Spleen (tissue), 11 donors: ENCODE results near the gene MISP. TPM values are rescaled to one million over a fixed set of nuclear protein-coding genes. Genes with fewer than 3 reads are reported as not detected.

Source experiments
- DNase-seq: peaks from one replicate; pipeline ENCODE4 v3.0.0-alpha.2; 2020
- H3K27ac ChIP-seq, 8 donors: fragments of 200-600 bp; sonication (generic) in 7 of 8; 1 replicate in 4 of 8; 2 replicates in 4 of 8; pipeline versions ENCODE4 v1.5.0 to v1.8.0; 2016 to 2021; ENCODE audit warnings: inconsistent platforms in 4 of 8, mild to moderate bottlenecking in 4 of 8, moderate library complexity in 1 of 8
- H3K27me3 ChIP-seq, 7 donors: fragments of 200-600 bp; sonication (generic) in 6 of 7; replicated peaks in 1 of 7; 1 replicate in 4 of 7; 2 replicates in 3 of 7; pipeline versions ENCODE4 v1.5.0 to v1.8.0; 2016 to 2021; ENCODE audit warnings: inconsistent platforms in 3 of 7, mild to moderate bottlenecking in 1 of 7
- H3K36me3 ChIP-seq, 6 donors: fragments of 200-600 bp; sonication (generic) in 5 of 6; 1 replicate in 4 of 6; 2 replicates in 2 of 6; pipeline versions ENCODE4 v1.5.0 to v1.8.0; 2016 to 2021; ENCODE audit warnings: inconsistent platforms in 2 of 6
- H3K4me1 ChIP-seq, 6 donors: fragments of 200-600 bp; sonication (generic) in 5 of 6; 1 replicate in 3 of 6; 2 replicates in 3 of 6; pipeline versions ENCODE4 v1.5.0 to v1.8.0; 2016 to 2021; ENCODE audit warnings: inconsistent platforms in 3 of 6
- H3K4me3 ChIP-seq, 8 donors: fragments of 200-600 bp; sonication (generic) in 7 of 8; 1 replicate in 4 of 8; 2 replicates in 4 of 8; pipeline versions ENCODE4 v1.5.0 to v1.8.0; 2016 to 2021; ENCODE audit warnings: inconsistent platforms in 4 of 8, mild to moderate bottlenecking in 4 of 8, moderate library complexity in 2 of 8
- H3K9me3 ChIP-seq, 8 donors: fragments of 200-600 bp; sonication (generic) in 7 of 8; 1 replicate in 4 of 8; 2 replicates in 4 of 8; pipeline versions ENCODE4 v1.5.0 to v1.8.0; 2016 to 2021; ENCODE audit warnings: inconsistent platforms in 4 of 8
- CTCF ChIP-seq, 11 experiments: fragments of 200-600 bp in 7 of 11; fragments of 450-650 bp in 4 of 11; sonication (generic) in 4 of 11; IDR thresholded peaks in 8 of 11; conservative IDR thresholded peaks in 3 of 11; 1 replicate in 7 of 11; 2 replicates in 4 of 11; pipeline versions ENCODE4 v1.4.0 to v1.8.0; 2016 to 2021; ENCODE audit warnings: antibody characterized with exemption in 11 of 11, inconsistent platforms in 4 of 11, mild to moderate bottlenecking in 1 of 11
- POLR2A ChIP-seq, 3 donors: fragments of 450-650 bp; IDR thresholded peaks; one replicate each; pipeline ENCODE4 v1.5.1; 2017; ENCODE audit warnings: antibody characterized with exemption in 3 of 3, mild to moderate bottlenecking in 1 of 3
- POLR2AphosphoS5 ChIP-seq, 3 donors: sonication (generic); formaldehyde crosslinking; IDR thresholded peaks; one replicate each; pipeline ENCODE4 v1.5.1; 2017; ENCODE audit warnings: antibody characterized with exemption in 3 of 3
- WGBS, 5 donors: extraction: QIAGEN DNeasy Blood & Tissue Kit in 3 of 5; methylation state at CpG; one replicate each; pipeline versions ENCODE4 v1.1.5 to v1.1.7; 2013 to 2018; 5-methylcytosine and 5-hydroxymethylcytosine counted together
- intact Hi-C: fragments of 100-400 bp; cut with DNase I; formaldehyde crosslinking; loops from one replicate; pipeline ENCODE4 v1.15.0; 2023; ENCODE audit warnings: low total_unique reads
- polyA plus RNA-seq, 3 donors: library from polyadenylated mRNA; stranded (reverse); fragments of 200-250 nt; gene quantifications; one replicate each; pipeline ENCODE4 v1.2.1, GENCODE V29; 2013
- total RNA-seq, 7 donors: library from RNA; depleted of rRNA in 3 of 7; stranded (reverse); fragments of >200 nt in 3 of 7; fragmentation: NEBNext Ultra II Directional in 4 of 7; extraction: Animal tissue kit (Norgen Biotek cat#: 25700) in 4 of 7; gene quantifications; one replicate each; pipeline versions ENCODE4 v1.1.0 to v1.2.1, GENCODE V29; 2016 to 2021
- donor health status: healthy with polysubstance abuse.
- donor health status: DM: no; HTN: no; CAD: no; lungs with moderate emphysema.
- donor health status: DM: no; HTN: no; CAD: no.
- donor health status: Bipolar disorder and iron deficiency.
- donor health status: healthy.
- donor health status: DM: no; HTN: no; CAD: no.
- donor health status: DM: yes; HTN: yes; CAD: no.

Gene MISP
- total and polyA plus RNA-seq, 10 donors, result 0.13 TPM; not detected in 9

- H3K36me3 ChIP-seq, result peaks cover 0 to 37% (median 4%) of the 10 kb centered on the region in 6 donors
- peak overlapping the region; percentile 80 to 99 (median 91) for H3K4me3 ChIP-seq
- intact Hi-C loops, result no loop called here
- H3K9me3 ChIP-seq, result no peaks in the 10 kb centered on the region
- H3K4me1 ChIP-seq, result peaks cover 42 to 68% (median 57%) of the 10 kb centered on the region in 6 donors
- DNase-seq, result peak; percentile 96
- peak overlapping the region; percentile 93 to 100 (median 99) for H3K27ac ChIP-seq
- H3K27me3 ChIP-seq, result no peaks in the 10 kb centered on the region
- WGBS, 5 donors, result 0 to 1% (median 1%) methylated on average over 24 to 129 of the region's 129 CpGs
- TF ChIP-seq POLR2A (IDR thresholded peaks at IDR 0.05), result peak in 1 of 3 donors; percentile 84
- peak in 1 of 11 experiments; percentile 1 for TF ChIP-seq CTCF (IDR thresholded peaks at IDR 0.05 in 8 of 11, conservative IDR thresholded peaks at IDR 0.05 in 3 of 11)
- peak in 2 of 3 donors; percentile 76 to 84 for TF ChIP-seq POLR2AphosphoS5 (IDR thresholded peaks at IDR 0.05)
These were observed 46.9 kb downstream of the MISP start for GRCh38 chr19:797528-798414.

- intact Hi-C loops, result no loop called here
- peak; percentile 88 for DNase-seq
- Histone ChIP-seq H3K4me3 (peak overlapping the region; percentile 80 to 99 (median 91)), H3K4me1 (peaks cover 49 to 71% (median 64%) of the 10 kb centered on the region in 6 donors), H3K27ac (peak overlapping the region; percentile 80 to 100 (median 99)), H3K9me3 (no peaks in the 10 kb centered on the region), H3K36me3 (peaks cover 0 to 45% (median 10%) of the 10 kb centered on the region in 6 donors), H3K27me3 (no peaks in the 10 kb centered on the region)
- TF ChIP-seq POLR2AphosphoS5 (IDR thresholded peaks at IDR 0.05) (peak in 1 of 3 donors; percentile 20), CTCF (IDR thresholded peaks at IDR 0.05 in 8 of 11, conservative IDR thresholded peaks at IDR 0.05 in 3 of 11) (no peak)
- WGBS, 5 donors, result 1 to 2% (median 1%) methylated on average over 27 to 44 of the region's 44 CpGs
These were observed 47.6 kb downstream of the MISP start for GRCh38 chr19:798415-799075.

- Histone ChIP-seq H3K36me3 (peaks cover 0 to 52% (median 17%) of the 10 kb centered on the region in 6 donors), H3K4me1 (peaks cover 54 to 78% (median 71%) of the 10 kb centered on the region in 6 donors), H3K27me3 (no peaks in the 10 kb centered on the region), H3K9me3 (no peaks in the 10 kb centered on the region), H3K4me3 (peak overlapping the region; percentile 80 to 99 (median 91)), H3K27ac (peak overlapping the region; percentile 80 to 100 (median 99))
- no peak for TF ChIP-seq CTCF (IDR thresholded peaks at IDR 0.05 in 8 of 11, conservative IDR thresholded peaks at IDR 0.05 in 3 of 11)
- TF ChIP-seq POLR2AphosphoS5 (IDR thresholded peaks at IDR 0.05), result peak in 1 of 3 donors; percentile 38
- intact Hi-C loops, result no loop called here
- 12 to 26% (median 18%) methylated on average over 21 to 28 of the region's 28 CpGs for WGBS, 5 donors
- DNase-seq, result no peak
These were observed 48.4 kb downstream of the MISP start for GRCh38 chr19:799076-799881.
